Osteocyte (in vitro differentiated cells): ENCODE data around the gene KPNA6. TPM values are rescaled to one million over a fixed set of nuclear protein-coding genes. Genes with fewer than 3 reads are reported as not detected.

Experiments used
- DNase-seq: peaks from one replicate; pipeline ENCODE4 v3.0.0; 2021; ENCODE audit warnings: mixed read lengths; ENCODE audit not compliant: unreplicated experiment; ENCODE audit errors: extremely low spot score
- H3K27ac Mint-ChIP-seq: one replicate; pipeline ENCODE4 v1.8.0; 2021; ENCODE audit warnings: mild to moderate bottlenecking, mixed read lengths; ENCODE audit not compliant: unreplicated experiment
- H3K27me3 Mint-ChIP-seq: one replicate; pipeline ENCODE4 v1.8.0; 2021; ENCODE audit warnings: mixed read lengths; ENCODE audit not compliant: unreplicated experiment
- H3K36me3 Mint-ChIP-seq: one replicate; pipeline ENCODE4 v1.8.0; 2021; ENCODE audit warnings: mixed read lengths; ENCODE audit not compliant: unreplicated experiment
- H3K4me1 Mint-ChIP-seq: one replicate; pipeline ENCODE4 v1.8.0; 2021; ENCODE audit warnings: mixed read lengths; ENCODE audit not compliant: unreplicated experiment
- H3K4me3 Mint-ChIP-seq: one replicate; pipeline ENCODE4 v1.8.0; 2021; ENCODE audit warnings: mild to moderate bottlenecking, moderate library complexity, mixed read lengths; ENCODE audit not compliant: unreplicated experiment
- H3K9me3 Mint-ChIP-seq: one replicate; pipeline ENCODE4 v1.8.0; 2021; ENCODE audit warnings: mixed read lengths; ENCODE audit not compliant: unreplicated experiment
- total RNA-seq: library from RNA; stranded (reverse); gene quantifications from 2 replicates; pipeline ENCODE4 v1.2.1, GENCODE V29; 2021
- TF ChIP-seq, protein P1 (sequence below): fragments of 200-600 bp; sonication (generic); IDR thresholded peaks from 2 replicates; pipeline ENCODE4 v1.5.0; 2021; ENCODE audit warnings: antibody characterized with exemption, mild to moderate bottlenecking, moderate library complexity

KPNA6 gene
- total RNA-seq, 1 donor from 2014 or later = 75.3 TPM

DNA sequence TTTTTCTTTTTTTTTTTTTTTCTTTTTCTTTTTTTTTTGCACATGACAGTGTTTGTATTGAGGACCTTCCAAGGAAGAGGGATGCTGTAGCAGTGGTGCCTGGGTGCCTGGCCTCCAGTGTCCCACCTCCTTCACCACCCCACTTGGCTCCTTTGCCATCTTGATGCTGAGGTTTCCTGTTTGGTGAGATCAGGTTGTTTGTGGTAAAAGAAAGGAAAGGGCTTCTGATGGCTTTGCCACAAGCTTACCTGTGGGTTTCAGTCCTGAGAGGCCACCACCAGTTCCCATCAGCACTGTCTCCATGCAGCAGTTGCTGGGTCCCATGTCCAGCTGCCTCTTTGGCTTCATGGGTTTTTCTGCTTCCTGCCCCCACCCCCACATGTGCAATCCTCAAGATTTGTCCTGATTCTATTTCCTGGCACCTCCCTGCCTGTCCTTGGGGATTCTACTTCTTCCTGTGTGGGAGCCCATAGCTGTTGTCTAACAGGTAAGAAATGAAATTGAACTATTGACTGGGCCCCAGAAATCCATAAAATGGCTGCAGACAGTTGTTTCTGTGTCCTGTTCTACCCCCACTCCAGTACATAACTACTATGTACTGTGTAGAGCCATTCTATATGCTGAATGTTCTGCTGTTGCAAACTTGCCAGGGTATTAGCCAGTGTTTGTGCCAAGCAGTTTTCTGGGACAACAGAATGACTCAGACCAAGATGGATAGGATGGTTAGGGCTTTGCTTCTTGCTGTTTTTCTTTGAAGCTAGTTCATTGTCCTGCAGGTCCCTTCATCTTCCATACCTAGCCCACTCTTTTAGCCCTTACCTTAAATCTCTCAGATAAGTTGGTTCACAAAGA lies 88.3 kb downstream of the KPNA6 start:
- no peak overlapping the region for H3K4me3 Mint-ChIP-seq
- peak overlapping the region; percentile 27 for H3K27ac Mint-ChIP-seq
- H3K27me3 Mint-ChIP-seq = no peaks in the 10 kb centered on the region
- TF ChIP-seq, protein P1, sequence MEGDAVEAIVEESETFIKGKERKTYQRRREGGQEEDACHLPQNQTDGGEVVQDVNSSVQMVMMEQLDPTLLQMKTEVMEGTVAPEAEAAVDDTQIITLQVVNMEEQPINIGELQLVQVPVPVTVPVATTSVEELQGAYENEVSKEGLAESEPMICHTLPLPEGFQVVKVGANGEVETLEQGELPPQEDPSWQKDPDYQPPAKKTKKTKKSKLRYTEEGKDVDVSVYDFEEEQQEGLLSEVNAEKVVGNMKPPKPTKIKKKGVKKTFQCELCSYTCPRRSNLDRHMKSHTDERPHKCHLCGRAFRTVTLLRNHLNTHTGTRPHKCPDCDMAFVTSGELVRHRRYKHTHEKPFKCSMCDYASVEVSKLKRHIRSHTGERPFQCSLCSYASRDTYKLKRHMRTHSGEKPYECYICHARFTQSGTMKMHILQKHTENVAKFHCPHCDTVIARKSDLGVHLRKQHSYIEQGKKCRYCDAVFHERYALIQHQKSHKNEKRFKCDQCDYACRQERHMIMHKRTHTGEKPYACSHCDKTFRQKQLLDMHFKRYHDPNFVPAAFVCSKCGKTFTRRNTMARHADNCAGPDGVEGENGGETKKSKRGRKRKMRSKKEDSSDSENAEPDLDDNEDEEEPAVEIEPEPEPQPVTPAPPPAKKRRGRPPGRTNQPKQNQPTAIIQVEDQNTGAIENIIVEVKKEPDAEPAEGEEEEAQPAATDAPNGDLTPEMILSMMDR = no peak
- no peak for DNase-seq
- H3K9me3 Mint-ChIP-seq = no peaks in the 10 kb centered on the region
- H3K36me3 Mint-ChIP-seq = peaks cover 39% of the 10 kb centered on the region
- H3K4me1 Mint-ChIP-seq = peaks cover 23% of the 10 kb centered on the region

DNA sequence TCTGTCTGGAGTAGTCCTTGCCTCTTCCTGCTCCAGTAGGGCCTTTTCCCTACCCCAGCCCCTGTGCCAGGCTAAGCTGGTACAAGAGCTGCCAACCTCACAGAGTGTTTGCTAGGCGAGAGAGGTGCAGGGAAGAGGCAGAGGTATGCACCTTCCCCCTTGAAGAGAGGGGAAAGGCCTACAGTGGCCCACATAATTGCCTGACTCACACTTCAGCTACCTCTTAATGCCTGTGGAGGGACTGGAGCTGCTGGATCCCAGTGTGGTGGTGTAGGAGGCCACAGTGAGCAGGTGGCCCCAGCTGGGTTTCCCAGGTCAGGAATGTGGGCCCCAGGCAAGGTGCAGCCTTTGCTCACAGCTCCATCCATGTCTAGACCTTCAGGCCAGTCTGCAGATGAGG lies 89.2 kb downstream of the KPNA6 start:
- Mint-ChIP-seq H3K9me3 (no peaks in the 10 kb centered on the region), H3K27me3 (no peaks in the 10 kb centered on the region), H3K4me1 (peaks cover 32% of the 10 kb centered on the region), H3K4me3 (no peak overlapping the region), H3K27ac (peak overlapping the region; percentile 27), H3K36me3 (peaks cover 30% of the 10 kb centered on the region)
- no peak for DNase-seq
- TF ChIP-seq, protein P1 = no peak

DNA sequence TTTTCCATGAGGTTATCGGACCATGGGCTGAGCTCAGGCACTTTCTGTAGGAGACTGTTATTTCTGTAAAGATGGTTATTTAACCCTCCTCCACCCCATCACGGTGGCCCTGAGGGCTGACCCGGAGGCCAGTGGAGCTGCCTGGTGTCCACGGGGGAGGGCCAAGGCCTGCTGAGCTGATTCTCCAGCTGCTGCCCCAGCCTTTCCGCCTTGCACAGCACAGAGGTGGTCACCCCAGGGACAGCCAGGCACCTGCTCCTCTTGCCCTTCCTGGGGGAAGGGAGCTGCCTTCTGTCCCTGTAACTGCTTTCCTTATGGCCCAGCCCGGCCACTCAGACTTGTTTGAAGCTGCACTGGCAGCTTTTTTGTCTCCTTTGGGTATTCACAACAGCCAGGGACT lies 90.0 kb downstream of the KPNA6 start:
- H3K36me3 Mint-ChIP-seq = peaks cover 24% of the 10 kb centered on the region
- TF ChIP-seq, protein P1 = no peak
- H3K27me3 Mint-ChIP-seq = no peaks in the 10 kb centered on the region
- H3K4me3 Mint-ChIP-seq = no peak overlapping the region
- no peaks in the 10 kb centered on the region for H3K9me3 Mint-ChIP-seq
- H3K27ac Mint-ChIP-seq = peak overlapping the region; percentile 96
- no peak for DNase-seq
- H3K4me1 Mint-ChIP-seq = peaks cover 33% of the 10 kb centered on the region

DNA sequence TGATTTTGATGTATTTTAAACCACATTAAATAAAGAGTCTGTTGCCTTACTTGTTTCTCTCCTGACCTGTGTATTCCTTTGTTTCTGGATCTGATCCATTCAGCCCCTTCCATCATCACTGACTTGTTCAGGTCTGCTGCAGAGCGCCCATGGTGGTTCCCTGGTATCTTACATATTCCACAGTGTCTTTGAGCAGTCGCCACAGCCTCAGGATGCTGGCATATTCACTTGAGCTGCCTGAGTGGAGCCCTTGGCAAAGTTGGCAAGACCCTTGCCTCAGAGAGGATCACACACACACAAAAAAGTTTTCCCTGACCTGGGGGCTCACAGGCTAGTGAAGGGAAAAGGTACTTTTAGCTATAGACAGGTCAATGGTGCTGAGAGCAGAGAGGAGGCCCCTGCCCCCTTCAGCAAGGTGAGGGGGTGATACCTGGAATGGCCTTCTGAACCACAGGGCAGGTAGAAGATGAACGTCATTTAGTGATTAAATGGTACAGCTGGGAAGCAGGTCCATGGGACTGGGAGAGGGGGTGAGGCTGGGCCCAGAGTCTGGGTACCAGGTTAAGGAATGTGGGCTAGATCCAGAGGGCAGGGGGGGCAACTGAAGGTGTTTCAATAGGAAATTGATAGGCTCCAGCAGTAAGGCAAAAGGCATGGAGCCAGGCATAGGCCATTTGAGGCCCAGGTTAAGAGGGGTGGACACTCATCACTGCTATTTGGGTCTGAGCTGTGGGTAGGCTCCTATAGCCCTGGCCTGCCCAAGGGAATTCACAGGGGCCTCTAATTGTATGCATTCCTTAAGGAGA lies 90.6 kb downstream of the KPNA6 start:
- peaks cover 18% of the 10 kb centered on the region for H3K36me3 Mint-ChIP-seq
- H3K27me3 Mint-ChIP-seq = no peaks in the 10 kb centered on the region
- TF ChIP-seq, protein P1 = no peak
- H3K27ac Mint-ChIP-seq = peak overlapping the region; percentile 96
- DNase-seq = no peak
- no peak overlapping the region for H3K4me3 Mint-ChIP-seq
- no peaks in the 10 kb centered on the region for H3K9me3 Mint-ChIP-seq
- peaks cover 33% of the 10 kb centered on the region for H3K4me1 Mint-ChIP-seq
